Stimulated activated CD4-positive, alpha-beta T cell treated with anti-CD3 and anti-CD28 coated beads, TNF-alpha, amount 100 ng/mL, for 48 hours (primary cell): ENCODE data around the gene CACNA2D3.

Experiments
- DNase-seq, 3 donors: peaks; one replicate each; pipeline ENCODE4 v3.0.0-alpha.2; 2020; ENCODE audit warnings: low read depth in 3 of 3

CACNA2D3 gene

DNA sequence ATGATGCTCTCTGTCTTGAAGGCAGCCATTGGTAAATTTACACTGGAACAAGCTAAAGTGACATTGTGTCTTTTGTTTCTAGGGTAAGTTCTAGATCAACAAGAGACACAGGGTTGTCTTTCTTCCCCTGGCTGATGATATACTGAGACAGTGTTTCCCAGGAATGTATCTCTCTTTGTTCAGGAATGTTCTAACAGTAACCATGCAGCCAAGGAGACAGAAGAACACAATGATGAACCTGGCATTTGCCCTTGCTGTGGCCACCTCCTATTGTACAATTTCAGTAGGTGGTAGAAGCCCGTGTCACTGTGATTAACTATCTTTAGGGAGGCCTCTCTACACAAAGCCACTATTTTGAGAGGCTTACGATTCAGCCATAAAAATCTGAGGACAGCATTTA lies 674.8 kb downstream of the CACNA2D3 start:
- DNase-seq: no peak

DNA sequence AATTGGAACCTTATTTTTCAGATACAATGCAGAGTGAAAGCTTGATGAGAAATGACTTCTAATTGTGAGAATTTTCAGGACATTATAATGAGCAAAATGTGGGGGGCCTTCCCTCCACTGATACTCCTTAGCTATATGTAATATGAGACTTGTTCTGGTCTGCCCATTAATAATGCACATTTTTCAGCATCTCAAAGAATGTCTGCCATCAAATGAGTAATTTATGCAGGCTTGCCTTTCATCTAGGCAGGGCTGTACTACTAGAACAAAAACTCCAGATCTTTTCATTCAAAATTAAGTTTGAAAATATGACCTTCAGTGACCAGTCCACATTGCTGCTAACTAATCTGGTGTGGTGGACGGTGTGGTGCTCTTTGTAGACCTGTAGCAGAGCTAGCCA lies 678.1 kb downstream of the CACNA2D3 start:
- DNase-seq: no peak

DNA sequence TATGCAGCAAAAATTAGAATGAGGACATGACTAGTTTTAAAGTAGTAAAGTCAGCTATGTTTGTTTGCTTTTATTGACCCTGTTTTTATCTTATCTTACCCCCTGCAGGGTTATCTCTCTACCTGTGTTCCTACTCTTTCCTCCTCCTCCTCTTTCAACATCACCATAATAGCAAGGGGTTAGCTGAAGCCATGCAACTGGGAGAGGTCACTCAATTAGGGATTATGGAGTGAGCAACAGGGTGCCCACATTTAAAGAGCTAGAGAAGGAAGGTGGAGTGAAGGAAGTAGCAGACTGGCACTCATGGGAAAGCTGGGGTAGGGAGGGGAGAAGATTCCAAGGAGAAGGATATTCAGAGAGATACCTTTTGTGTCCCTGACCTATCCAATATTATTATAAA lies 679.6 kb downstream of the CACNA2D3 start:
- no peak for DNase-seq

DNA sequence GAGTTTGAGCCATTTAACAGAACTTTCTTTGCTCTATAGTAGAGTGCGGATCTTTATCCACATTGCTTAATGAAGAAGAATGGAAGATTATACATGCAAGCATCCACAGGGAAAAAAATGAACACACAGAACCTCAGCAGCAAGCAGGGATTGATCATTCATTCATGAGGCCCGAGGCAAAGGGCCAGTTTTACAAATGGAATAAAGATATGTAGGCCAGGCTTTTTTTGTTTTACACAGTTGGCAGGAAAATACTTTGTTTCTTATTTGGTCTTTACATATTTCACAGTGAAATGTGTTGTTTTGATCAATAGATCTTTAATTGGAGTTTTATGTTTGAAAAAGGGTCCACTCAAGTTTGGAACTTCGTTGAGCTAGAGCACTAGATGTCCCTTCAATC lies 688.0 kb downstream of the CACNA2D3 start:
- DNase-seq: no peak

- DNase-seq: no peak
These were observed 691.9 kb downstream of the CACNA2D3 start for GRCh38 chr3:54814224-54814623.

- no peak for DNase-seq
These were observed 695.3 kb downstream of the CACNA2D3 start for GRCh38 chr3:54817628-54818027.

GRCh38 chr3:54818486-54818885 lies 696.1 kb downstream of the CACNA2D3 start:
- DNase-seq: no peak

- DNase-seq: no peak
These were observed 696.6 kb downstream of the CACNA2D3 start for GRCh38 chr3:54818942-54819341.

- no peak for DNase-seq
These were observed 697.6 kb downstream of the CACNA2D3 start for GRCh38 chr3:54819946-54820345.

GRCh38 chr3:54822206-54822605 lies 699.9 kb downstream of the CACNA2D3 start:
- DNase-seq: no peak

DNA sequence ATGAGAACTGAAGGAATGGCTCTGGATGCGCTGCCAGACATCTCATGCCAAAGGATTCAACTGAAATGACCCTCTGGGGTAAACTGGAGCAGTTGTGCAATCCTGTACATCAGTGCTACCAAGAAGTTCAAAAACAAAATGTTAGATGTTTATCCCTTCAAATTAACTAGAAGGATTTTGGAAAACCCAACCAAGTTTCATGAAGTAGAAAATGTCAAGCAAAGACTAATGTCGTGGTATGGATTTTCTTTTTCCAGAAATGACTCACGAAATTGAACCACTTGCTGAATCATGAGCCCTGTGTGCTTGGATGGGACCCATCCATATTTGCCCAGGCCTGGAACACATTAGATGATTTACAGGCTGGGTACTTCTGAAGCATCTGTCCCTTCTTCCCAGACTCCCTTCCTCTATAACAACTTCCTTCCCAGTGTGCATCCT lies 703.9 kb downstream of the CACNA2D3 start:
- no peak for DNase-seq

- no peak for DNase-seq
These were observed 704.8 kb downstream of the CACNA2D3 start for GRCh38 chr3:54827056-54827687.

GRCh38 chr3:54827776-54828175 lies 705.4 kb downstream of the CACNA2D3 start:
- no peak for DNase-seq

- no peak for DNase-seq
These were observed 708.3 kb downstream of the CACNA2D3 start for GRCh38 chr3:54830658-54831057.

DNA sequence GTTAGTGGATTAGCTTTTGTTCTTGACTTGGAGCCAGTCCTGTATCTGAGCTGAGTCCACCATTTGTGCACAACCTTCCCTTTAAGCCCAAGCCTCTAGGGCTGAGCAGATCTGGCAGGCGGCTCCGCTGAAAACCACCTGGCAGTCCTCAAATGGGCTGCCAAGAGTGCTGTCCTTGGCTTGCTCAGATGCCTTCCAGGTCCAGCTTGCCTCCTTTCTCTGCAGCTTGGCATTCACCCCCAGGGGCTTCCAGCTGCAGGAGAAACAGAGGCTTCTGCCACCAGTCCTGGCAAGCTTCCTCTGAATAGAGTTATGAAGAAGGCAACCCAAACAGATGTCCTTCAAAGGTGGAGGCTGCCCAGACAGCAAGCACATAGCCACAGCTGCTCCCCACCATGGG lies 708.8 kb downstream of the CACNA2D3 start:
- no peak for DNase-seq

DNA sequence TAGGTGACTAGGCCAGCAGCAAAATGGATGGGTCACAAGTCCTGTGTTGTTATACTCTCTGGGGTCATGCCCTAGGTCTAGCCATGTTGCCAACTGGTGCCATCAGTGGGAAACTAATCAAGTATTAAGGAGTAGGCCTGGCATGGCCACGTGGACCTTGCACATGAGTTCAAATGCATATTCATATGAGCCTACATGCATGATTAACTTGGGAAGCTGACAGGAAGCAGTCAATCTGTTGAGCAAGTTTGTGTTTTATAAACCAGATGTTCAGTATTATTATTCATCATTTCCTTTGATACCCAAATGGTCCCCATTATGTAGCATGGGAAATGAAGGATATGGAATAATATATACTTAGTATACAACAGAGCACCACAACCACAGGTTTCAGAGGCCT lies 710.5 kb downstream of the CACNA2D3 start:
- no peak for DNase-seq

- DNase-seq: no peak
These were observed 713.3 kb downstream of the CACNA2D3 start for GRCh38 chr3:54835701-54836100.

- no peak for DNase-seq
These were observed 714.5 kb downstream of the CACNA2D3 start for GRCh38 chr3:54836871-54837270.

GRCh38 chr3:54837964-54838363 lies 715.6 kb downstream of the CACNA2D3 start:
- DNase-seq: no peak

DNA sequence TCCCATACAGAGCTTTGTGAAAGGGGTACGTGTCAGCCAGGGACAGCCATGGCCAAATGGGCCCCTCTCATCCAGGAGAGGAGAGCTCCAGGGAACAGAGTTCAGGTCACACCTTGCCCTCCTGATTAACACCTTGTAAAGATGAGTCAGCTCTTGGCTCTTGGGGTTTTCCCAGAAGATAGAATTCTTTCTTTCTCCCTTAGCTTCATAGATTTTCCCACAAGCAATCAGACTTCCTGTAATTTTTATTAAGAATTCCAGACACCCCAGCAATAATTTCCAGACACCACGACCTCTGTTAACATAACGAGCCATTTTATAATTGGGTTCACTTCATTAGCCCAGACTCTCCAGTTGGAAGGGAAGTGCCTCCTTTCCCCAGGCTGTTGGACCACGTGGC lies 719.1 kb downstream of the CACNA2D3 start:
- DNase-seq: no peak

DNA sequence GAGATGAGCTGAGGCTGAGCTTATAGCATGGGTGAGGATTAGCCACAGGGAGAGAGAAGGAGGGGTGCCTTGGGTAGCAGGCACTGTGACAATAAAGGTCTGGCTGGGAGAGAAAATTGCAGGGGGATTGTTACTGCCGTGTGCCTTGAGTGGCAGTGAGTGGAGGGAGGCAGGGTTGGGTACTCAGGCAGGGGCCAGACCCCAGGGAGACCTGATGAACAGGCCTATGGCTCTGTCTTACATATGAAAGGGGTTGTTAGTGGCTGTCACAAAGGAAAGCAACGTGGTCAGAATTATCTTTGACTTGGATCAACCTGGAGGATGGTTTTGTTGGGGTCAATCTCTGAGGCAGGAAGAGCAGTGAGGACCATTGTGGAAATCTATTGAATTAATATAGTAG lies 721.0 kb downstream of the CACNA2D3 start:
- no peak for DNase-seq

DNA sequence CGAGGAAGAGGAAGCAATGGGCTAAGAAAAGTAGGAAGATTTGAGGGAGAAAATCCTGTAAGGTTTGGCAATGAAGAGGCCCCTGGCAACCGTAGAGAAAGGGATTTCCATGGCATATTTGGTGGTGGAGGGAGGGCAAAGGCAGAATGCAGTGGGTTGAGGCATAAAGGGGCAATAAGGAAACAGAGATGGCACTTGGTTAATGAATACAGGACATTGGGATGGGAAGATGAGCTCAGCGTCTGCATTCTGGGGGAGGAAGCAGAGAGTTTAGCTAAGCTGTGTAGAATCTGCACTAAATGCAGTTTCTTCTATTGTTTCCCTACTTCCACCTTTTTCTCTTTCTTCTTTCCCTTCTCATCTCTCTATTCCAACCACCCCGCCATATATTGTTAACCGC lies 721.9 kb downstream of the CACNA2D3 start:
- DNase-seq: no peak

GRCh38 chr3:54845011-54845410 lies 722.7 kb downstream of the CACNA2D3 start:
- no peak for DNase-seq

DNA sequence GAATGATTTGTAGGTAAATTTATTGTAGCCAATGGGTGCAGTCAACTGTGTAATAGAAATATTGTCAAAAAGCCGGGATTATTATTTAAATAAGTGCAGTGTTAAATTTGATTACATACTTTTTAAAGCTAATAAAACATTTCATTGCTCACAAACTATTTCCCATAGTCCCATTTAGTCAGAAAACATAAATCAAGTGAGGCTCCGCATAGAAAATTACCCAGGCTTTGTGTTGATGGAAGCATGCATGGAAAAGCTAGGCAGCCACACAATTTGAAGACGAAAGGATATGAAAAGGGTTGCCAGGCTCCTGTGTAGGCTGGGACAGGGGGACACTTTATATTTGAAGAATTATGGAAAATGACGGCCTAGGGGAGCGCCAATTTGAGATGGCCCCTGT lies 723.2 kb downstream of the CACNA2D3 start:
- no peak for DNase-seq
